ENCODE data around the gene COL4A2. TPM values are rescaled to one million over a fixed set of nuclear protein-coding genes. Genes with fewer than 3 reads are reported as not detected.

The COL4A2 gene
- total RNA-seq, 1 experiment from 2014 or later: 1.6 TPM

- Histone ChIP-seq H4K20me1 (ENCODE audit: insufficient read depth) (no peaks in the 10 kb centered on the region), H3K79me2 (ENCODE audit: insufficient read depth, low read length) (no peaks in the 10 kb centered on the region), H3K4me1 (ENCODE audit: control insufficient read depth in 1 of 2, insufficient read depth in 2 of 2, low read length in 2 of 2) (no peaks in the 10 kb centered on the region), H2AFZ (ENCODE audit: low read depth, low read length, poor library complexity, severe bottlenecking) (no peak overlapping the region), H3K4me3 (replicated peaks in 1 of 2; ENCODE audit: low read depth in 1 of 2, low read length in 2 of 2) (no peak overlapping the region), H3K9me2 (ENCODE audit: insufficient read depth) (no peaks in the 10 kb centered on the region), H3K4me2 (ENCODE audit: low read length) (no peak overlapping the region), H3K9ac (ENCODE audit: low read length) (no peak overlapping the region), H3K36me3 (ENCODE audit: control insufficient read depth in 1 of 2, insufficient read depth in 2 of 2, low read length in 2 of 2) (no peaks in the 10 kb centered on the region), H3K9me3 (ENCODE audit: control insufficient read depth in 1 of 2, insufficient read depth in 1 of 2, low read depth in 1 of 2, low read length in 2 of 2) (no peaks in the 10 kb centered on the region), H3K27me3 (ENCODE audit: insufficient read depth, low read length) (peaks cover 76% of the 10 kb centered on the region), H3K27ac (ENCODE audit: low read depth, low read length) (no peak overlapping the region)
- no peak for TF ChIP-seq EZH2phosphoT487 (IDR thresholded peaks at IDR 0.05; ENCODE audit: borderline replicate concordance)
- no peak for TF ChIP-seq SRF (IDR thresholded peaks at IDR 0.05; ENCODE audit: low read depth)
- TF ChIP-seq EZH2 (IDR thresholded peaks at IDR 0.05): no peak
- TF ChIP-seq SP1 (IDR thresholded peaks at IDR 0.05; ENCODE audit: low read depth): no peak
- TF ChIP-seq ATF3 (IDR thresholded peaks at IDR 0.05): no peak
- TF ChIP-seq SIN3A (IDR thresholded peaks at IDR 0.05; ENCODE audit: low read depth): no peak
- TF ChIP-seq EGR1 (IDR thresholded peaks at IDR 0.05; ENCODE audit: low read depth): no peak
- TF ChIP-seq CTCF (IDR thresholded peaks at IDR 0.05 in 2 of 3, conservative IDR thresholded peaks at IDR 0.05 in 1 of 3; ENCODE audit: borderline replicate concordance in 1 of 3, insufficient read depth in 1 of 3, low read depth in 2 of 3, low read length in 2 of 3): no peak
- no peak for TF ChIP-seq POLR2AphosphoS5 (IDR thresholded peaks at IDR 0.05; ENCODE audit: low read depth, low read length)
- TF ChIP-seq FOSL1 (IDR thresholded peaks at IDR 0.05; ENCODE audit: low read depth): no peak
- TF ChIP-seq ZFX (IDR thresholded peaks at IDR 0.05): no peak
- no peak for TF ChIP-seq CBX3 (IDR thresholded peaks at IDR 0.05; ENCODE audit: low read depth)
- no peak for TF ChIP-seq RAD21 (IDR thresholded peaks at IDR 0.05; ENCODE audit: low read depth)
- TF ChIP-seq POLR2A (IDR thresholded peaks at IDR 0.05; ENCODE audit: borderline replicate concordance, extremely low read depth, insufficient read depth, insufficient read length): no peak
- TF ChIP-seq ZBTB33 (IDR thresholded peaks at IDR 0.05; ENCODE audit: extremely low read depth, insufficient replicate concordance, low read length): no peak
- TF ChIP-seq REST (IDR thresholded peaks at IDR 0.05; ENCODE audit: low read depth): no peak
- ChIA-PET POLR2A (no interaction called here), RAD21 (ENCODE audit: low non-redundant PET in 1 of 2, low total read pairs in 2 of 2, uncharacterized antibody in 2 of 2, unreplicated experiment in 2 of 2) (no interaction called here), CTCF (no interaction called here)
- DNase-seq (ENCODE audit: low read depth, low spot score) (no peak), ATAC-seq (no peak)
- intact Hi-C loops (cut with micrococcal nuclease): no loop called here
- BruUV-seq (replicated peaks): no TSS peak
These were observed 9.1 kb upstream of the COL4A2 start for GRCh38 chr13:110297766-110298504.
